ENCODE results near the gene DCC.

The DCC gene

DNA sequence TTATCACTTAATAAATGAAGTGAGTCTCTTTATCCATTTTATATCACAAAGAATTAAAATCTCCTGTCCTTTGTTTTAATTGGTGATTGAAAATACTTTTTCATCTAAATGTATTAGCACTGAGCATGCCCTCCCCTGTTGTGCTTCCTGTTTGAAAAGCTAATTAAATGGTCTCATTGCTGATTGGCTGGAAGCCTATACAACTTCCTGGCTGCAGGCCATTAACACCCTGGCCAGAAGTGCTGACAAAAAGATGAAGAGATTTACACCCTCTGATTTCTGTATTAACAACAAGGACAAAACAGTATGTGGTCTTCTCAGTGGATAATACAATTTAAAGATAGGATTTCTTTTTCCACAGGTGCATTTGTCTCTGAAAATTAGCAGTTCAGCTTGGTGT, 548.0 kb downstream of the DCC start:
- no peak overlapping the region for H3K4me3 ChIP-seq (ENCODE audit: low read depth, low read length)

DNA sequence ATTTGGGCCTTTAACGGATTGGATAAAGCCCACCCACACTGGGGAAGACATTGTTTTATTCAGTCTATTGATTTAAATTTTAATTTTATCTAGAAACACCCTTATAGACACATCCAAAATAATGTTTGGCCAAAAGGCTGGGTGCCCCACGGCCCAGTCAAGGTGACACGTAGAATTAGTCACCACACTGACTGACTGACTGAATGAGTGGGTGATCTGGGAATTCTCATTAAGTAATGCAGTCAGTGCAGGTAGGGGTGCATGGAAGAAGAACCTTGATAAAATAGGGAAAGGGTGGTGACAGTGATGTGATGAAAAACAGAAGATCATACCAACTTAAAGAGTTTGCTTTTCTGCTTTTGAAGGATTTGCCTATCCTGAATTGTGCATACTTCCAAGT, 554.8 kb downstream of the DCC start:
- H3K4me3 ChIP-seq (ENCODE audit: low read depth, low read length) = no peak overlapping the region

DNA sequence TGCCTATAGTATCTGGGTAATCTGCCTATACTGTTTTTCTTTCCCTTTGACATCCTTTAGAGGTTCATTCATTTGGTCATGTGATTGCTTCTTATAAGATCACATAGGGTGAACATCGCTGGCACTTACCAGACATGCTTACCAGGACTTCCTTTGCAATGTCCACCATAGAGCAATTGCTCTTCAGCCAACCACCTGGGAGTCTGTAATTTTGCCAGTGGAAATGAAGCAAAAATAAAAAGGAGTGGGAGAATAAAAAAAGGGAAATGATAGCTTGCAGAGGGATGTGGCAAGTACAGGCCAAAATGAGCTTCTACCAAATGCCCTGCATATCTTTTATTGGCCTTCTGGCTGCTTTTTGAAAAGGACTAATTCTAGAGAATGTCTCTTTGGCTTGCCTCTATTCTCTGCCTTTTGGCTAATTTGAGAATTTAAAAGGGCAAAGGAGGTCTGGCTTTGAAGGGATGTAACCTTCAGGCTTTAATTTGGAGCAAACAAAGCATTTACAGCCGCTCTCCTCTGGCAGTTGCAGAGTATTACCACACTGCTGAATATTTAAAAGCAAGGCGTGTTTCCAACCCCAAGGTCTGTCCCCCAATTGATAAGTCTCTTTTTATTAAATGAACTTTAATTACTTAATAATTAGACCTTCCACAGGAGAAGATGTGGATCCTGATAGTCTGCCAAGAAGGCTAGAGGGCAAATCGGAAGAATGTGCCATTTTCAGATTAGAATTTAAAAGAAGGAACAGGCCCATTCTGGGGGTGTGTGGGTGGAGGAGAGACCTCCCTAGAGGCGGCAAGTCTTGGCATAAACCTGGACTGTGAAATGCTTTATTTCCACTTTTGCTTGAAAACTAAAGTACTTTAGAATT, 557.9 kb downstream of the DCC start:
- no peak overlapping the region for H3K4me3 ChIP-seq (ENCODE audit: low read depth, low read length)

DNA sequence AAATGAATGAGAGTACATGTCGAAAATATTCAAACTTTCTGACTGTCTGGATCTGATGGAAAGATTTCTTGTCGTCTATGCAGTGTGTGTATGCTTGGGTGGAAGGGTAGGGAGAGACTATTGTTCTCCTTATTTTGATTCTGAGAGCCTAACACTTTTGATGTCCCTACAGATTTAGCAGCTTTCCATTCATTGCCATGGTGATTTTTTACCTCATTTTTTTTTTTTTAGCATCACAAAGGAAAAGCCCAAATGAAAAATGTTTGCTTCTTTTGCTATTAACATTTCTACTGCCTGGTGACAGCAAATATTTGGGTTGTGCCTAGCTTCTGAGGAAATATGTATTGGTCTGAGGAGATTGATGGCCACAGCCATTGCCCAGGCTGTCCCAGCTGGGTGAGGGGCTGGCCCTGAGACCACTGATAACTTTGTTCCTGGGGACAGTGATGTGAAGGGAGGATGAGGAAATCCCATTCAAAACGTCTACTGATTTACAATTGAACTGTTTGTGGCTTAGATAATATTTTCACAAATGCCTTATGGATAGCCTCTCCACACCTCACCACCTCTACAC, 558.6 kb downstream of the DCC start:
- no peak overlapping the region for H3K4me3 ChIP-seq (ENCODE audit: low read depth, low read length)

DNA sequence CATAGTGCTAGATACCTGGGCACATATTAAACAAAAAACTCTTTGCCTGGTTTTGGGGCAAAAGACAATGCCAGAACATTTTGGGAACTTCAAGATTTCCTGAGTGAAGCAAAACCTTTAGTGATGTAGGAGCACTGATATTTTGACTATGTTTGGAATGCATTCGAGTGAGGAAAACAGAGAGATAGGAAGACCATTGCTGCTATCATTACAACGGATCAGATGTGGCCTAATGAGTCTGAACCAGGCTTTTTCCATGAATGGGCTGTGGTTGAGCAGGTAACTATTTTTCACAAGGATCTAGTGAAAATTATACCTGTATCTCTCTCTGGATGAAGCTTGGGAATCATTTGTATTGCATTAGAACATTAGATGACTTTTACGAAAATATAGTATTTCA, 562.2 kb downstream of the DCC start:
- H3K4me3 ChIP-seq (ENCODE audit: low read depth, low read length) = no peak overlapping the region

DNA sequence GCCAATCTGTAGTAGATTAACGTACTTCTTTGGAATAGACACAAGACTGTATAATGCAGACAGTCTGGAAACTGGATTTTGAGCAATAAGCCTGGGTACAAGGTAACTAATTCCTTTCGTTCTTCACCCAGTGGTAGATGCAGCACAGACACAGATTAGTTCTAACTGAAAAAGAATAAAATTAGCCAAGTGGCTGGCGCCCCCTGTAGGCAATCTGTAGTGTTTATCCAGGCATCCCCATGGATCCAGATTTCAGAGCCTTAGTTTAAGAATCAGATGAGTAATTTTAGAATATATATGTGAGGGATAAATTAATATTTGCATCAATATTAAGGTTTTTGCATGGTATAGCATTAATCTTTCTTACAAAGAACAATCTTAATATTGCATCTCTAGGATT, 563.9 kb downstream of the DCC start:
- no peak overlapping the region for H3K4me3 ChIP-seq (ENCODE audit: low read depth, low read length)

DNA sequence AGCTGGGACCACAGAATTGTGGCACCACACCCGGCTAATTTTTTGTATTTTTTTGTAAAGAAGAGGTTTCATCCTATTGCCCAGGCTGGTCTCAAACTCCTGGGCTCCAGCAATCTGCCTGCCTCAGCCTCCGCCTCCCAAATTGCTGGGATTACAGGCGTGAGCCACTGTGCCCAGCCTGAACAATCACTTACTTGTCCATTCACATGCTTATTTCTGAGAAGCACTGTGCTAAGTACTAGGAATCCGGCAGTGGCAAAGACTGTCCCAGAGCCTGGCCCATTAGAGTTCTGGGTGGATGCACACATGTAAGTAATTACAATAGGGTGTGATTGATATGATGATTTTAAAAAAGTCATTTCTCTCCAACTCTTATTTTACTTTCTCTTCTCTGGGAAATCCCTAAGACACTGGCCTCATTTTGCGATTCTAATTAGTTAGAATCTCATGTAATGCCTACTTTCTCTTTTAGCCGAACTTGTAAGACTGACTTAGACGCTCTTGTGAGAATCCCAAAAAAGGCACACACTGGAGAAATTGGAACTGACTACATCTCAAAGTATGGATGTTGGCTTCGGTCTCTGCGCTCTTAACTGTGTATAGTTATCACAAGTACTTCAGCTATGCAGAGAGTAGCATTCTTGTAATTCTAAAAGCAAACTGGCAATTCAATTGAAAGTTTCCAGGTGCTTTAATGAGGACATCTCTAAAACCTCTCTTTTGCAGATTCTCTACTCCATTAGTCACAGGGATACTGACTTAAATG, 567.7 kb downstream of the DCC start:
- H3K4me3 ChIP-seq (ENCODE audit: low read depth, low read length) = no peak overlapping the region

DNA sequence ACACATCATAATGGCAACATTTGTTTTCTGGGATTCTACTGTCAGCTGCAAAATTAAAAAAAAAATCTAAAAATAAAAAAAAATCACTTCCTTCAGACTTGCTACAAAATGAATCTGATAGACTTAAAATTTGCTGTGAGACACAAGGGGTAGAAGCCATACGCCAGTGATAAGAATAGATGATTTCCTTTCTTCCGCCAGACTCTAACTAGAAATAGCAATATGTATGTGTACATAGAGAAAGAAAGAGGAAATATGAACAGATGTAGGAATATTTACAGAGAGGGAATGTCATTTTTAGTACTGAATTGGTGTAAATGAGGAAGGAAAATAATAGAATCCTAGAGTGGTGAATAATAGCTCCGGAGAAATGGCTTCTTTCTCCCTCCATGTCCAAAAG, 574.2 kb downstream of the DCC start:
- no peak overlapping the region for H3K4me3 ChIP-seq (ENCODE audit: low read depth, low read length)

DNA sequence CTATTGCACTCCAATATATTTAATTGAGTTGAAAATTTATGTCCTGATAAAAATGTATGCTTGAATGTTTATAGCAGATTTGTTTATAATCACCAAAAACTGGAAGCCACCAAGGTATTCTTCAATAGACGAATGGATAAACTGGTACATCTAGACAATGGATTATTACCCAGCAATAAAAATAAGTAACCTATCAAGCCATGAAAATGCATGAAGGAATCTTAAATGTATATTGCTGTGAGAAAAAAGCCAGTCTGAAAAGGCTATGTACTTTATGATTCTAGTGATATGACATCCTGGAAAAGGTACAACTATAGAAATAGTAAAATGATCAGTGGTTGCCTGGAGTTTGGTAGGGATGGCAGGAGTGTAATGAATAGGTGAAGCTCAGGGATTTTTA, 580.7 kb downstream of the DCC start:
- H3K4me3 ChIP-seq (ENCODE audit: low read depth, low read length) = no peak overlapping the region

DNA sequence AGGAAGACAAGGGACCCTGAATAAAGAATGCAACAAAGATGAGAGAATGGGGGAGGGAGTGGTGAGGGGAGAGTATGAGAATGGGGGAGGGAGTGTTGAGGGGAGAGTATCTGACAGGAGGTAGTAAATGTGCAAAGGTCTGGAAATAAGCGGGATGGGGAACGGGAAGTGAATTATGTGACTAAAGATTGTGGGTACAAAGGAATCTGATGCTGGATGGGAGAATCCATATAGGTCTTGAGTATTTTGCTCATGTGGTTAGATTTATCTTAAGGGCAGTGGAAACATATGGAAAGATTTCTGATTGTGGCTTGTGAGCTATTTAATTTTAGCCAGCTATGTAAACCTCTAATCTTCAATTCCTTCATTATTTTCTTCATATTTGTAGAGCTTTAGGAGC, 593.4 kb downstream of the DCC start:
- no peak overlapping the region for H3K4me3 ChIP-seq (ENCODE audit: low read depth, low read length)

DNA sequence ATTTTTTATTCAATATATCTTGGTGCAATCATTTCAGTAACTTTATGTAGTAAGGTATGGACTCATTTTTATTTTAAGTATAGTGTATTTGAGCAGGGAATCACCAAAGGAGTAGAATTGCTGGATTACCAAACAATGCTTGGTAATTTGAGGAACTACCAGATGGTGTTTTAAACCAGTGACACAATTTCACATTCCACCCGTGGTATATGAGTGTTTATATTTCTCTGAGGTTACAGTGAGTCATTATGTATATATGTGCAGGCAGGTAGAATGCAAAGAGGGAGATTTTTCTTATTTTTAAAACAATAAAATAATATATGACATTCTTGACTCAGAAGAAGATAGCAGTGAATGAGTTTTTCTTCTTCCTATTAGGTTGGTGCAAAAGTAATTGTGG, 596.9 kb downstream of the DCC start:
- no peak overlapping the region for H3K4me3 ChIP-seq (ENCODE audit: low read depth, low read length)

DNA sequence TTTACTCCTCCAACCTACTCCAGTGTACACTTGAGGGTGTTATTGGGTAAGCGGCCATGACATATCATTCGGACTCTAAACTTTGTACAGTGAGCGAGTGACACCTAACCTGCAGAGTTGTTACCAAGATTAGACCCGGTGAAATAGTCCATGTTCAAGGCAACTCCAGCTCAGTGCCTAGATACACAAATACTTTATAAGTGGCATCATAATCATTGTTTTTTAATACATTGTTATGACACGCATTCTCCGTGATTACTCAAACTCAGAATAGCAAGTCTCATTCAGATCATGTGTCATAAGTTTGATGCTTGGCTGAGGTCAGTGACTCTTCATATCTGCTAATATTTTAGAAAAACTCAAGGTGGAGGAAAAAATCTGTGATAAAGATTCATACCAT, 597.8 kb downstream of the DCC start:
- H3K4me3 ChIP-seq (ENCODE audit: low read depth, low read length) = no peak overlapping the region

DNA sequence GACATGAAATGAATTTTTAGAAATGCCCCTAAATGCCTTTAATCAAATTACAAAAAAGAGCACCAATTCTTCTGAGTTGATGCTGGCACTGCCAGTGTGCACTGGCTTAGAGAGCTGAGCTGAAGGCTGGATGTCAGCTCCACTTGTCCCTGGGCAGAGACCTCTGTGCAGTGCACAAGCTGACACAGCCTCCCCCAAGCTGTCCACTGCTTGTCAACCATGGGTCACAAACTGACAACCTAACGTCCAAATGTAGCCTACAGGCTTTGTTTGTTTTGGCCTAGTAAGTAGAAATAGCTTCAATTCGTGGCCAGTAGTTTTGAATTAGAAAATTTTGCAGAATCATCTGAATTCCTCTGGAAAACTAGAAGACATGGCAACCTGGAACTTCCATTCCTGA, 605.6 kb downstream of the DCC start:
- no peak overlapping the region for H3K4me3 ChIP-seq (ENCODE audit: low read depth, low read length)

DNA sequence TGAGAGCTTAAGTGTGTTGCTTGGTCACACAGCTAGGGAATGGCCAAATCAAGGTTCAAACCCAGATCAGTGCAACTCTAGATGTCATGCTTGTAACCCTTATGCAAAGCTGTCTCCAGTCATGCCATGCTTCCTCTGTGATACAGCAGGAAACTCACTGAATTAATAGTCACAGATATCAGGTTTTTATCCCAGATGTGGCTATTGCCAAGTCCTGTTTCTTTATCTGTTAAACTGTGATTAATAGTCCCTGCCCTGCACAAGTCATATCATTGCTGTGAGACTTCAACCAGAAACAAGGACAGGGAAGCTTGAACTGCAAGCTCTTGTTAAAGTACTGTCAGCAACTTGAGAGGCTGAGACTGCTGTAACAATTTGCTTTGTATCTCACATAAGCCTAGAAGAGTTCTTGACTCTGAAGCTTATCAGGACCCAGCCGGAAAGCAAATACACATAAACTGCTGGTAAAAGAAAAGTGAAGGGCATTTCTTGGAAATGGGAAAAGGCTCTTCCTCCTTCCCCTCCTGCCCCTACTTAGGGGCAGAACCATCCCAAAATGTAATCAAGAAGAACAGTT, 609.0 kb downstream of the DCC start:
- no peak overlapping the region for H3K4me3 ChIP-seq (ENCODE audit: low read depth, low read length)

DNA sequence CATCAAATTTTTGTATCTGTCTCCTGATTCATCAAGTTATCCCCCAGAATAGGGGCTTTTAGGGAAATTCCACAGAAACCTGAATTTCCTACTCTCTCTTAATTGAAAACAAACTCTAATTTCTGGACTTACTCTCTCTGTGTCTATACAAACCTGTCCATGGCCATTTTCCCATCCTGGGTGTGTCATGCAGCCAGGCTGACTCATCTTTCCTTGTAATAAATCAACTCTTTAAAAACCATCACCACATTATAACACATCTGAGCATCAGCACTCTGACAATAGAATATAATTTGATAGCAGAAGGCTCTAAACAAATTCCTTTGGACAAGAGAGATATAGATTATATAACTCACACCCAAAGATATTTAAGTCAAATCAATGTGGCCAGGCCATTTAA, 610.2 kb downstream of the DCC start:
- no peak overlapping the region for H3K4me3 ChIP-seq (ENCODE audit: low read depth, low read length)

DNA sequence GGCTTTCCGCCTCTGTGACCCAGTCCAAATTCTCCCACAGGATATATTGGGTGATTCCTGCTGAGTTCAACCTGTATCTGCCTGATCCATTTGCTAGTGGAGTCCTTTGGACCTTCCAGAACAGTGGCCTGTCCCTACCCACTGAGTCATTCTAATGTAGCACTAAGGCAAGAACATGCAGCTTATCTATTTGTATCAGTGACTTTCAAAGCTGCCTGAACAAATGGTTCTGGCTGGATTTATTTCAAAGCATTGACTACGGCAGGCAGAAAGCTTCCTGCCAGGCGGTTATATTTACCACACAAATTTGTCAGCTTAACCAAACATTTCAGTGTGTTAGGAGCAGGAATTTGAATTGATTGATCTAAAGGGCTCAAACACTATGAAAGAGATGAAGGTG, 613.4 kb downstream of the DCC start:
- H3K4me3 ChIP-seq (ENCODE audit: low read depth, low read length) = no peak overlapping the region

DNA sequence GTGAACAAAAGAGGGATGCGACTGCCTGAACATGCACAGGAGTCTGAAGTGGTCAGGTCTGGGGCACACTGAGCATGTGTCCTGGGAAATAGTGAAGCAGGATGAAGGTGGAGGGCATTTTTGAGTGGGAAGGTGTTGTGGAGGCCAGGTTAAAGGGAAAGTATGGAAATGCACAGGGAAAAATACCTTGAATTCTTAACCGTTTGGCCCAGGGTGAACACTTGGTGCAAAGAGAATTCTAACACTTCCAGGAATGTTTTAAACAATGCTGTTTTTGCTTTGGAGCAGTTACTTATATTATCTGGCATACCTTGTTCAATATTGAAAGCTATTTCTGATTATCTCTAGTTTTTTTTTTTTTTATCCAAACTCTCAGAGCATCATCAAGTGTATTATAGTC, 623.5 kb downstream of the DCC start:
- no peak overlapping the region for H3K4me3 ChIP-seq (ENCODE audit: low read depth, low read length)

DNA sequence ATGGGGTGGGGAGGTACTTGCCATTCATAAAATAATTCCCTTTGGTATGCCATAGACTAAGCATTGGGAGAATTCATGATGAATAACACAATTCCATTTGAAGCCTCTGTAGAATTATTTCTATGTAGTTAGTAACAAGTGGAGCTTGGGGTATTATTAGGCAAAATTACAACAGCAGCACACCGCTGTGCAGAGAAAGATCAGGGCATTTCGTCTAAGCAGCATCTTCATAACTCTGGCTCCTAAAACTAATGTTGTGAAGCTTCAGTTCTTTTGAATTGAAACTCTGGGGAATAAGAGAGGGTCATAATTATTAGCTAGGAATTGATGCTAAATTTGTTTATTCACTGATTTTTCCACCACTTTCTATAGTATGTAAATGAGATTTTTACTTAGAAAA, 630.7 kb downstream of the DCC start:
- H3K4me3 ChIP-seq (ENCODE audit: low read depth, low read length) = no peak overlapping the region

DNA sequence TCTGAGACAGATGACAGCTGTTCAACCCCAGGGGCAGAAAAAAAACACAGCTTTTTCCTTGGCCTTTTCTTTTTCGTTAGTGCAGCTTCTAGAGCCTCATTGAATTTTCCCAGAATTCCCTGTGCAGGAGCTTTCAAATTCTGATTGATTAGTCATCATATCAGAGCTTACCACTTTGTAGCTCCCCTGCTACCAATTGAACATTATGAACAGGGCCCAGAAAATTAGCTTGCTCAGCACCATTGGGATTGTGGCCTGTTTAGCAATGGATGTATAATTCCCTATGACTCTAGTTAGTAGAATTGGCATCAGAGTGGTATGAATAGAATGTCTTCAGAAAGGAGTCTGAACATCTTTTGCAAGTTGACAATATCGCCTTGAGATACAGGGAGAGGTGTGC, 631.1 kb downstream of the DCC start:
- H3K4me3 ChIP-seq (ENCODE audit: low read depth, low read length) = no peak overlapping the region

DNA sequence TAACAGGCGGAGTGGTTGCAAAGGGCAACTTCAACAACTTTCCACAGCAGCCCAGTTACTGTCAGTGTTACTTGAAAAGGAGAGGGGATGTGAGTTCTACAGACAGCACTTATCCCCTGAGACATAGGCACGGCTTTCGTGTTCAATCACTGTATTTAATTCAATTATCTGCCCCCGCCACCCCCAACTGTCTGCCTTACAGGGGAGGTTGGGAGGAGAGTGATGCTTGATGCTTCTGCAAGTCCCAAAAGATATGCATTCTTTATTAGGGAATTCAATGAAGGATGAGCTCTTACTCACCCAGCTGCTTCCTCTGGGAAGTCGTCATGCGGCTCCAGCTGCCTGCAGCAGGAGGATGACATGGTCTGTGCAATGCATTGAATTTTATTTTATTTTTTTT, 639.9 kb downstream of the DCC start:
- H3K4me3 ChIP-seq (ENCODE audit: low read depth, low read length) = no peak overlapping the region

DNA sequence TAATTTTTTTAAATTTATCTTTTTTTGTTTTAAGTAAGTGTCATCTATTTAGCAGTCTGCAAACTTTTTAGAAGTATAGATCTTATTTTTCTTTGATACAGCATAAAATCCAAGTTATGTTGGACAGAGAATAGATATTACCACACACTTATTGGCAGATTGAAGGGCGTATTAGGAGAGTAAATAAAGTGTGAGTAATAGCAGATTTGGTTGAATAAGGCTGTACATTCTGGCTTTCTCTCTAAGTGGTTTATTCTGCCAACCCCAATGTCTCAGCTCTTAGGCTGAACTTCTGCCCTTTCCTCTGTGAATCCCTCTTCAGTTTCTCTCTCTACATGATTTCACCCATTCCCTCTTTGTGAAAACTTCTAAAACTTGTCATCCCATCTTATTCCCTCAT, 651.2 kb downstream of the DCC start:
- H3K4me3 ChIP-seq (ENCODE audit: low read depth, low read length) = no peak overlapping the region

DNA sequence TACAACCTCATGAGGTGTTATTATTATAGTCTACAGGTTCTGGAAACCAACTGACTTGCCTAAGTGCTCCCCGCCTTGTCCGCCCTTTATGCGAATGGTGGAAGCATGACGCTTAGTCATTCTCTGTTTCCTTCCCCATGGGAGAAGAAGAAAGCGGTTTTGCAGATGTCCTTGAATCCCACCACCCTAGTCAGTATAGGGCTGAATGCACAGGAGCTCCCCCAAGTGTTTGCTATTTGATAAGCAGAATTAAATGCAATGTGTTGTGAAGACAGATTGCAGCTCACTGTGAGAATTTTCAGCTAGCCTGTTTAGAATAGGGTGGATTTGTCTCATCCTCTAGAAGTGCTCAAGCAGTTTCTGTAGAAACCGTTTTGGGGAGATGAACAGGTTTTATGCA, 652.0 kb downstream of the DCC start:
- H3K4me3 ChIP-seq (ENCODE audit: low read depth, low read length) = no peak overlapping the region
